NCI-H2196 treated with DMSO at 0.1 percent for 48 hours (cell line): ENCODE results near the gene ZMYND8.
A peak's percentile ranks its signal among the peaks of the same experiment; 100 is the strongest.
"Not testable (repeated sequence)": the region's sequence is repeated elsewhere in the genome, so short reads cannot be mapped to it uniquely, and the experiment has no call there.

ENCODE experiments used
- DNase-seq: peaks from one replicate; lab custom pipeline; 2025; ENCODE audit not compliant: unreplicated experiment; lab: John Stamatoyannopoulos, UW

Gene ZMYND8

DNA sequence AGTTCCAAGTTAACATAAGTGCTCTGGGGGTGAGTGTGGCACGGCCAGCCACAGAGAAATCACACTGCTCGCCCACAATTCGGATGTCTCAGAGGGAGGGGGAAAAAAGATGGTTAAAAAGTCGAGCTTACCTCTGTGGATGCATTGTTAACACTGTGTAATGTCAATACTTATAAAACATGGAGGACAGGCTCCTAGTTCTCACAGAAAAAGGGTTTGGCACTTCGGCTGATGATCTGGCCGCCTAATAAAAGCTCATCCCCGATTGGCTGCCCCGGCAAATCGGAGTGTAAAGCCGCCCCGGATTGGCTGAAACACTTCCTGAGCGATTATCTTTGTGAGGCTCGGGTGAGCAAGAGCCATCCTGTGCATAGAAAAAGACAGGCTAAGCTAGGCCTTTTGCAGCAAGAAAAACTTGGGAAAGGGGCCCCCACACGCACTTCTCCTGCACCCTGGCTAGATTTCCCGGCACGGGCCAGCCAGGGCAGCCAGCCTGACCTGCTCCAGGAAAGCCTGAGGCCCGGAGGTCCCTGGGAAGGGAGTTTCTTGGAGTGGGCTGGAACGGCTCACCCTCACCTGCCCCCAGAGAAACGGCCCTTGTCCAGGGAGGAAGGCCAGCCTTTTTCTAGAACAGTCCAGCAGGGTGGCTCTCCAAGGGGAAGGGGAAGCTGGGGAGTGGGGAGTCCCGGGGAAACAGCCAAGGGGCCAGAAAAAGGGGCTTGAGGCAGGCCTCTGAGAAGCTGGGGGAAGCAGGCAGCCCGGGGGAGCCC is at the start of gene ZMYND8:
TSS of gene ZMYND8 (minus strand) at position 174 of the 770 bp plus-strand sequence. CDS start at position 145, 29 bp downstream.
- DNase-seq, result peak; percentile 83

DNA sequence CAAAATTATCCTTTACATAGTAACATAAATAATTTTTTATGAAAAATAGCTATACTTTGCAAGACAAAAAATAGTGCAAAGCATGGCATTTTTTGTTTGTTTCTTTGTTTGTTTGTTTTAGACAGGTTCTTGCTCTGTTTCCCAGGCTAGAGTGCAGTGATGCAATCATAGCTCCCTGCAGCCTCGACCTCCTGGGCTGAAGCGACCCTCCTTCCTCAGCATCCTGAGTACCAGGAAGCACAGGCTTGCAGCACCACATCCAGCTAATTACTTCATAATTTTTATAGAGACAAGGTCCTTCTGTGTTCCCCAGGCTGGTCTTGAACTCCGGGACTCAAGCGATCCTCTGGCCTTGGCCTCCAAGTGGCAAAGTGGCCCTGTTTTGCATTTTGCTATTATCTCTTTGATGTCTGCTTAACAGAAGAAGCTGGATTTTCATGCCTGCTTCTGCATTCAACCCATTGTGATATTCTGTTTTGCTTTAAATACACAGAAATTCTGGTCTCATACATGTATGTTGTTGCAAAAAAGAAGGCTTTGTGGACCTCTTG is 49.4 kb upstream of the ZMYND8 start:
- no peak for DNase-seq

GRCh38 chr20:47400685-47401084 is 44.2 kb upstream of the ZMYND8 start:
- no peak for DNase-seq

DNA sequence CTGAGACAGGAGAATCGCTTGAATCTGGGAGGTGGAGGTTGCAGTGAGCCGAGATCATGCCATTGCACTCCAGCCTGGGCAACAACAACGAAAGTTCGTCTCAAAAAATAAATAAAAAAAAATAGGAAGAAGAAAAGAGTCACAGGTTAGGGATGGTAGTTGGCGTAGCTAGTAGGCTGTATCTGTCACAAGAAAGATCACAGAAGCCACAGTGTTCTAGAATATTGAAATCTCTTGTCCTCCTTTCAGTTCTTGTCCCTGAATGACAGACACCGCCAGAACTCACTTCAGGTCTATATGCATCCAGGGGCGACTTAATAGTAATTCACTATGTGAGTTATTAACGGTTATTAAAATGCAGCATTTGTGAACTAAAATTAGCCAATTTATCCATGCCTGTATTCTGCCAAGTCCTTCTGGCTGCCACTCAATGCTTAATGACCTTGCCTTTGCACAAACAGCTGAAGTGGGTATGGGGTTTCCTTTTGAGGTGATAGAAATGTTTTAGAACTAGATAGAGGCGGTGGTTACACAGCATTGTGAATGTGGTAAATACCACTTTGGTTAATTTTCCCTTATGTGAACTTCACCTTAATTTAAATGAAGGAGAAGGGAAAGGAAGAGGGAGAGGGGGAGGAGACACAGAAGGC is 41.3 kb upstream of the ZMYND8 start:
- DNase-seq, result peak; percentile 55

DNA sequence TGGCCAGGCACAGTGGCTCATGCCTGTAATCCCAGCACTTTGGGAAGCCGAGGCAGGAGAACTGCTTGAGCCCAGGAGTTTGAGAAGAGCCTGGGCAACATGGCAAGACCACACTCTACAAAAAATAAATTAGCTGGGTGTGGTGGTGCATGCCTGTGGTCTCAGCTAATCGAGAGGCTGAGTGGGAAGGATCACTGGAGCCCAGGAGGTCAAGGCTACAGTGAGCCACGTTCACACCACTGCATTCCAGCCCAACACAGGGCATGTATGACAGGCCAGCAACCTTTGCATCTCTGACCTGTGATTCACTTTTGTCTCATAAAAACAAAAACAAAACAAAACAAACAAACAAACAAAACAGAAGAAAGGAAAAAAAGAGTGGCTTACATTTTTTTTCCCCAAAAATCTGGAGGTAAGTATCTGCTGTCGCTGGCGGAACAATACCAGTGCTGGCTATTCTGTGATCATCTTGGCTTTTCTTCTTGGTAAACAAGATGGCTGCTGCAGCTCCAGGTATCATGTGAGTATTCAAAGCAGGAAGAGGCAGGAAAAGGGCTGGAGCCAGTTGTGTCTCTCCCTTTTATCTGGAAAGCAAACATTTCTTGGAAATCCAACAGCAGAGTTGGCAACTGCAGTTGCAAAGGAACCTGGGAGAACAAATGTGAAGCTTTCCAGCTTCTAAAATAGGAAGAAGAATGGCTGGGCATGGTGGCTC is 40.4 kb upstream of the ZMYND8 start:
- DNase-seq, result no peak

- not testable (repeated sequence) for DNase-seq
These were observed 37.5 kb upstream of the ZMYND8 start for GRCh38 chr20:47393796-47394514.

GRCh38 chr20:47392721-47393073 is 36.2 kb upstream of the ZMYND8 start:
- DNase-seq, result no peak

GRCh38 chr20:47392015-47392720 is 35.7 kb upstream of the ZMYND8 start:
- DNase-seq, result no peak

DNA sequence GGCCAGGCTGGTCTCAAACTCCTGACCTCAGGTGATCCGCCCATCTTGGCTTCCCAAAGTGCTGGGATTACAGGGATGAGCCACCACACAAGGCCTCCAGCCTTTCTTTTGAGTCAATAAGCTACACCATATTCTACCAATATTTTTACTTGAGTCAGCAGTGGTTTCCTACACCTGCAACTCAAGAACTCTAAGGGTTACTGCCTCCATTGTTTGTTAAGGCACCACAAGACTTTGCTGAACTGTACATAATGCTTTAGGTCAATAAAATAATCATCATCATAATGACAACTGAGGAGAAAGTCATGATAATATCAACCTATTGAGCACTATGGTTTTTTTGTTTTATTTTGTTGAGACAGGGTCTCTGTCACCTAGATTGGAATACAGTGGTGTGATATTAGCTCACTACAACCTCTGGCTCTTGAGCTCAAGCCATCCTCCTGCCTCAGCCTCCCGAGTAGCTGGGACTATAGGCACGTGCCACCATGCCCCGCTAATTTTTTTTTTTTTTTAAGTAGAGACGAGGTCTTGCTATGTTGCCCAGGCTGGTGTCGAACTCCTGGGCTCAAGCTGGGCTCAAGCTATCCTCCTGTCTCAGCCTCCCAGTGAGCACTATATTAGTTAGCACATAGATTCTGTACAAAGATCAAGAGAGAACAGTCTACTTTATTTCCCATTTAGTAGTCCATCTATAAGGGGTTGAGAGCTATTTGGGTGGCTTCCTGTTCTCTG is 34.9 kb upstream of the ZMYND8 start:
- DNase-seq, result no peak

GRCh38 chr20:47389867-47390347 is 33.4 kb upstream of the ZMYND8 start:
- DNase-seq, result no peak

- not testable (repeated sequence) for DNase-seq
These were observed 29.5 kb upstream of the ZMYND8 start for GRCh38 chr20:47385968-47386367.

DNA sequence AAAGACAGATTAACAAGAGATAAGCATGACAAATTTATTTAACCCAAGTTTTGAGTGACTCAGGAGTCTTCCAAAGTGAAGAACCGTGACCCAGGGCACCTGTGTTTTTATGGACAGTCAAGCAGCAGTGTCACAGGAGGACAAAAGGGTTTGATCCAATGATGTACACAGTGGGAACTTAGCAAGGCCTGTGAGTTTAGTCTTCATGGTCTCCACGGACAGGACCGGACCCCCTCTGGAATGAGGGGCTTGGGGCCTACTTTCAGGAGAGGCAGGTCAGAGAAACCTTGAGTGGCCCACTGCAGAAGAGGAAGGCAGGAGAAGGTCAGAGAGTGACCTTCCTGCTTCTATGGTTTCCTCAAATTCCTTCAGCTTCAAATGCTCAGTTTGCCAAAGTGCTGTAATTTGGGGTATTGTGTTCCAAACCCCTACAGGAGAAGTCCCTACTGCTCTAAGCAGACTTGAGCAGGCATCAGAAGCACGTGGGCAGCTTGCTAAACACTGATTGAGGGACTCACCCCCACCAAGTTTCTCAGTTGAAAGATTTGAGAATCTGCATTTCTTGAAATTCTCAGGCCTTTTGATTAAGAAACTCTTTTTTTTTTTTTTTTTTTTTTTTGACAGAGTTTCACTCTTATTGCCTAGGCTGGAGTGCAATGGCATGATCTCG is 26.4 kb upstream of the ZMYND8 start:
- no peak for DNase-seq

- DNase-seq, result no peak
These were observed 24.0 kb upstream of the ZMYND8 start for GRCh38 chr20:47380481-47380880.

DNA sequence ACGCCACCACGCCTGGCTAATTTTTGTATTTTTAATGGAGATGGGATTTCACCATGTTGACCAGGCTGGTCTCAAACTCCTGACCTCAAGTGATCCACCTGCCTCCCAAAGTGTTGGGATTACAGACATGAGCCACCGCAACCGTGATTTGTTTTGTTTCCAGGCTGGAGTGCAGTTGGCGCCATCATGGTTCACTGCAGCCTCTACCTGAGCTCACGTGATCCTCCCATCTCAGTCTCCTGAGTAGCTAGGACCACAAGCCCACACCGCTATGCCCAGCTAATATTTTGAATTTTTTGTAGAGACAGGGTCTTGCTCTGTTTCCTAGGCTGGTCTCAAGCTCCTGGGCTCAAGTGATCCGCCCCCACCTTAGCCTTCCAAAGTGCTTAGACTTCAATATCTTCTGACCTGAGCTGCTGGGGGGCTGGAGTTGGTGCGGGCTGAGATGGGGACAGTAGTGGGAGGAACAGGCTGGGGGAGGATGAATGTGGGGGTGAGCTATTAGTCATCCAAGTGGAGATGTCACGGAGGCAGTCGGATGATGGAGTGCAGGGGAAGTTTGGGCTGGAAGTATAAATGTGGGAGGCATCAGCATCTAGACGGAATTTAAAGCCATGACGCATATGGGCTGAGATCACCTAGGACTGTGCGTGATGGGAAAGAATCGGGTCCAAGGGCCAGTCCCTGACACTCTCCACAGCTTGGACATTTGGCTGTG is 23.1 kb upstream of the ZMYND8 start:
- DNase-seq, result no peak

- DNase-seq, result no peak
These were observed 20.7 kb upstream of the ZMYND8 start for GRCh38 chr20:47377122-47377722.

GRCh38 chr20:47376096-47376643 is 19.7 kb upstream of the ZMYND8 start:
- DNase-seq, result not testable (repeated sequence)

DNA sequence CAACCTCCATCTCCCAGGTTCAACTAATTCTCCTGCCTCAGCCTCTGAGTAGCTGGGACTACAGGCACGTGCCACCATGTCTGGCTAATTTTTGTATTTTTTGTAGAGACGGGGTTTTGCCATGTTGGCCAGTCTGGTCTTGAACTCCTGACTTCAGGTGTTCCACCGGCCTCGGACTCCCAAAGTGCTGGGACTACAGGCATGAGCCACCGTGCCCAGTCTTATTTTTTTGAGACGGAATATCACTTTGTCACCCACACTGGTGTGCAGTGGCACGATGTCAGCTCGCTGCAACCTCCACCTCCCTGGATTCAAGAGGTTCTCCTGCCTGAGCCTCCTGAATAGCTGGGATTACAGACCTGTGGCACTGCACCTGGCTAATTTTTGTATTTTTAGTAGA is 17.6 kb upstream of the ZMYND8 start:
- DNase-seq, result not testable (repeated sequence)
